ENCODE measurements around the gene TMPRSS7.

DNA sequence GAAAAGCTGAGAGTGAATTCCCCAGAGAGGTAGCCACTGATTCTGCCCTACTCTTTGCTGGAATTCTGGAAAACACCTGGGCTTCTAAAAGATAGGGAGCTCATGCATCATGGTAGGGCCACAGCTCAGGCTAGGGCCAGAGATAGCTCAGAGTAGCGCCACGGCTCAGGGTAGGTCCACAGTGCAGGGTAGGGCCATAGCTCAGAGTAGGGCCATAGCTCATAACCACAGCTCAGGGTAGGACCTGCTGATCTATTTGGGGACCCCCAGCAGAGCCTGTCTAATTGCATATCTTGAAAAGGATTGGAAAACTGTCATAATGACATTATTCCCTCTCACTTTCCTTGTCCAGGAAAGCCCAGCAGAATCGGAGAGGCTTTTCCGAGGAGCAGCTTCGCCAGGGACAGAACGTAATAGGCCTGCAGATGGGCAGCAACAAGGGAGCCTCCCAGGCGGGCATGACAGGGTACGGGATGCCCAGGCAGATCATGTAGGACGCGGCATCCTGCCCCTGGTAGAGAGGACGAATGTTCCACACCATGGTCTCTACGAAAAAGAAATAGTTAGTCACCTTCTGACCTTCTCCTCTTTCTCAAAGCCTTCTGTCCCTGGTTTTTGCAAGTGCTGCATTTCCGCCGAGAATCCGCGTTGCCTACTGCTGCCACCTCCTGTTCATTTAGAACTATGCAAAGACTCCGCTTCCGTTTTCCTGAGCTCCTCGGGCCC lies 21.3 kb upstream of the TMPRSS7 start:
- TF ChIP-seq, protein P1, sequence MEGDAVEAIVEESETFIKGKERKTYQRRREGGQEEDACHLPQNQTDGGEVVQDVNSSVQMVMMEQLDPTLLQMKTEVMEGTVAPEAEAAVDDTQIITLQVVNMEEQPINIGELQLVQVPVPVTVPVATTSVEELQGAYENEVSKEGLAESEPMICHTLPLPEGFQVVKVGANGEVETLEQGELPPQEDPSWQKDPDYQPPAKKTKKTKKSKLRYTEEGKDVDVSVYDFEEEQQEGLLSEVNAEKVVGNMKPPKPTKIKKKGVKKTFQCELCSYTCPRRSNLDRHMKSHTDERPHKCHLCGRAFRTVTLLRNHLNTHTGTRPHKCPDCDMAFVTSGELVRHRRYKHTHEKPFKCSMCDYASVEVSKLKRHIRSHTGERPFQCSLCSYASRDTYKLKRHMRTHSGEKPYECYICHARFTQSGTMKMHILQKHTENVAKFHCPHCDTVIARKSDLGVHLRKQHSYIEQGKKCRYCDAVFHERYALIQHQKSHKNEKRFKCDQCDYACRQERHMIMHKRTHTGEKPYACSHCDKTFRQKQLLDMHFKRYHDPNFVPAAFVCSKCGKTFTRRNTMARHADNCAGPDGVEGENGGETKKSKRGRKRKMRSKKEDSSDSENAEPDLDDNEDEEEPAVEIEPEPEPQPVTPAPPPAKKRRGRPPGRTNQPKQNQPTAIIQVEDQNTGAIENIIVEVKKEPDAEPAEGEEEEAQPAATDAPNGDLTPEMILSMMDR (conservative IDR thresholded peaks at IDR 0.05; ENCODE audit: low read depth in 2 of 2) = peak; percentile 77 to 87
- TF ChIP-seq POLR2AphosphoS5 (IDR thresholded peaks at IDR 0.05; ENCODE audit: low read depth) = no peak
- no peak for TF ChIP-seq ZNF114 (CRISPR knock-in tag; IDR thresholded peaks at IDR 0.05)
- TF ChIP-seq EZH2 (IDR thresholded peaks at IDR 0.05; ENCODE audit: low read depth, unreplicated experiment) = no peak

All from GM23338 (cell line).